Effector memory CD4-positive, alpha-beta T cell (primary cell): ENCODE data around the gene SPTSSA.

Experiments
- DNase-seq, 3 donors: peaks; one replicate each; pipeline ENCODE4 v3.0.0-alpha.2; 2020
- H3K27ac ChIP-seq: 2 replicates; pipeline ENCODE4 v1.7.0; 2013; ENCODE audit warnings: mild to moderate bottlenecking, low read length, moderate library complexity; ENCODE audit not compliant: insufficient read depth, poor library complexity, severe bottlenecking
- H3K27me3 ChIP-seq: replicated peaks from 2 replicates; pipeline ENCODE4 v1.7.0; 2013; ENCODE audit warnings: mild to moderate bottlenecking, low read length; ENCODE audit not compliant: insufficient read depth, control insufficient read depth, poor library complexity, severe bottlenecking
- H3K36me3 ChIP-seq: 2 replicates; pipeline ENCODE4 v1.7.0; 2013; ENCODE audit warnings: mild to moderate bottlenecking, low read length, moderate library complexity; ENCODE audit not compliant: control insufficient read depth, insufficient read depth
- H3K4me1 ChIP-seq: 2 replicates; pipeline ENCODE4 v1.7.0; 2013; ENCODE audit warnings: low read length, mild to moderate bottlenecking; ENCODE audit not compliant: control insufficient read depth, insufficient read depth, poor library complexity, severe bottlenecking
- H3K4me3 ChIP-seq: 2 replicates; pipeline ENCODE4 v1.7.0; 2013; ENCODE audit warnings: low read length, low read depth, mild to moderate bottlenecking; ENCODE audit not compliant: insufficient read depth, poor library complexity, severe bottlenecking
- H3K9me3 ChIP-seq: 2 replicates; pipeline ENCODE4 v1.7.0; 2013; ENCODE audit warnings: mild to moderate bottlenecking, low read length, moderate library complexity; ENCODE audit not compliant: control insufficient read depth

The SPTSSA gene

DNA sequence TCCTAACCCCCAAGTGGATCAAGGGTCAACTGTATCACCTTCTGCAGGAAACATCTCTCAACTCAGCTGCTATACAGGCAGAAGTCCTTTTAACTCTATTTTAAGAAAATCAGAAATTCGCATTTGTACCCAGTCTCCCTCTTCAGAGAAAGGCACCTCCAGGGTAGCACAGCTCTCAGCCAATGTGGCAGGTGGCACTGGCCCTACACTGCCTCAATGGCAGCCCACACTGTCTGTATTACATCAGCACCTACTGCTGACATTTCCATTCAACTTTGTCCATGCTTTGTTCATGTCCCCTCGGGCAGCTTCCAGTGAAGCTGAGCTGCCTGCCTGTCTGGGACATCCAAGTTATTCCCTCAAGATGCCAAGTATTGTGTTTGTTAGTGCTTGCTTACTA, 8.8 kb downstream of the SPTSSA start:
- no peak for DNase-seq
- Histone ChIP-seq H3K36me3 (no peaks in the 10 kb centered on the region), H3K9me3 (no peaks in the 10 kb centered on the region), H3K27me3 (no peaks in the 10 kb centered on the region), H3K4me1 (no peaks in the 10 kb centered on the region), H3K4me3 (no peak overlapping the region), H3K27ac (no peak overlapping the region)

DNA sequence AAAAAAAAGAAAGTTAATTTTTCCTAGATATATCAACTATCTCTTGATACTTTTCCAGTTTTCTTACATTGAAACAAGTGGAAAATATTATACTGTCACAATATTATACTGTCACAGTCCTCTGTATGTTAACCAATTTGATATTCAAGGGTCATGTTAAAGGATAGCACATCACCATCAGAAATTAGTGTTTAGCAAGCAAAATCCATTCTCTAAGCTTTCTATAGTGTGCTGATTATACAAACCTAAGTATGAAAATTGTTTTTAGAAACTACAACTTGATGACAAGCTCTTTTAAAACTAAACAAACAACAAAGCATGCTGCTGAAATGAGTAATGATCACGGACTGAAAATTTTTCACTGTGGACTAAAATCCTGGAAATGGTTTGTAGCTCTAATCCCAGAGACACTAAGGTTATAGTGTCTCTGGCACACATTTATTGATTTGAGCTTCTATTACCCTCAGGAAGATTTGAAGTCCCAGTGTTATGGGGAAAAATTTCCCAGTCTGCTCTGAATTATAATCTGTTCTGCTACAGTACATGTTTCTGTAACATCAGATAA, 9.7 kb downstream of the SPTSSA start:
- Histone ChIP-seq H3K4me3 (no peak overlapping the region), H3K9me3 (no peaks in the 10 kb centered on the region), H3K27ac (no peak overlapping the region), H3K27me3 (no peaks in the 10 kb centered on the region), H3K36me3 (no peaks in the 10 kb centered on the region), H3K4me1 (no peaks in the 10 kb centered on the region)
- DNase-seq: no peak

DNA sequence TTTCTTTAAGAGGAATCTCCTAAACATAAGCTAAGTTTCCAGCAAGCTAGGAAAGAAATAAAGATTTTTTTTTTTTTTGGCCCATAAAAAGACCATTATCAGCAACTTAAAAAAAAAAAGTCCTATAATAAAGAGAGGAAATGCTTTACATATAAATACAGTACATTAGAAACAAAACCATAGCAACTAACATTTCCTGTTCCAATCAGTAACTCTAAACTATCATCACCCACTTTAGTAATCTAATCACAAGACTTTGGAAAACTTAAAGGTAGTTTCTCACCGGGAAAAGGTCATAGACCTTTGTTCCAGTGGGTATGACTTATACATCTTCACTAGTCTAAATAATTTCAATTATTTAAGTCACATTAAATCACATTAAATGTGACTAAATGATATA, 11.1 kb downstream of the SPTSSA start:
- H3K4me3 ChIP-seq: no peak overlapping the region
- H3K27ac ChIP-seq: no peak overlapping the region
- DNase-seq: no peak
- H3K36me3 ChIP-seq: no peaks in the 10 kb centered on the region
- H3K4me1 ChIP-seq: no peaks in the 10 kb centered on the region
- no peaks in the 10 kb centered on the region for H3K9me3 ChIP-seq
- H3K27me3 ChIP-seq: no peaks in the 10 kb centered on the region

DNA sequence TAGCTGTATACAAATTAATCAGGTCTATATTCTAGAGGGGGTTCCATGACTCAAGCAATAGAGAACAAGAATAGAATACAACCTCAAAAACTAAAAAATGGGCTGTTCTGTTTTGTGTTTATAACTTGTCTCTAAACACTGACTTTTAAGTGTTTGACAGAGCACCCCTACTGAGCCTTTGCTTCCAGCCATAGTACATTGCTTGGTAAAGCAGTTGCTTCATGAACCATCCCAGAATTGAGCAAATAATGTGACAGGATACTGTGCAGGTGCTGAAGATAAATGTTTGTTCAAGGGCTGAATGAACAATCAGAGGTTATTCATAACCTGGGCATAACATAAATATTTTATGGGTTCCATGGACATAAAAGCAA, 11.5 kb downstream of the SPTSSA start:
- no peak for DNase-seq
- H3K27me3 ChIP-seq: no peaks in the 10 kb centered on the region
- H3K4me3 ChIP-seq: no peak overlapping the region
- no peak overlapping the region for H3K27ac ChIP-seq
- H3K9me3 ChIP-seq: no peaks in the 10 kb centered on the region
- no peaks in the 10 kb centered on the region for H3K36me3 ChIP-seq
- H3K4me1 ChIP-seq: no peaks in the 10 kb centered on the region

DNA sequence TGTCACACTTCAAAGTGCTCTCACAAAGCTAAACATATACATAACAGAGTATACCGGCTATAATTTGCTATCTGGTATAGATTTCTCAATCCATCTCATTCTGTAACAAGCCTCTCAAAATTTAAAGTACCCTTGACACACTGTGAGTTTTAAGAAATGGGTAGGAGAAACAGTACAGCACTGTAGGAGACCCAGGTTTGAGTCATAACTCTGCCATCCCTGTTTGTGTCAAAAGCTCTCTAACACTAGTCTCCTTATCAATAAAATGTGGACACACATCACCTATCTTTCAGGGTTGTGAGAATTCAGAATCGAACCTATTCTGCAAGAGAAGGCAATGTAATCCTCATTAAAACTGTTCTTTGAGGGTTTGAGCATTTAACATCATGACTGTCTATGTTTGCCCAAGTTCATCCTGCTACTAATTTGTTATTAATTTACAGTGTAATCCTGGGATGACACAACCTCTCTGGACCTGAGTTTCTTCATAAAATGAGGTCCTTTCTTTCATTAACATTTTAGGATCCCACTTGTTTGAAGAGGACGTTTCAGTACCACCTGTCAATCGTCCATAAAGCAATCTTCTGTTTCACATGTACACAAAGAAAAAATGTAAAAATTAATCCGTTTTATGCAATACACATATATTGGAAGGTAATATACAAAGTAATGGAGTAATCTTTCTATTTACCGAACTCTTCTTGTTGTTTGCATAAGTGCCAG, 12.1 kb downstream of the SPTSSA start:
- Histone ChIP-seq H3K27me3 (no peaks in the 10 kb centered on the region), H3K27ac (no peak overlapping the region), H3K4me3 (no peak overlapping the region), H3K4me1 (no peaks in the 10 kb centered on the region), H3K9me3 (no peaks in the 10 kb centered on the region), H3K36me3 (no peaks in the 10 kb centered on the region)
- no peak for DNase-seq

DNA sequence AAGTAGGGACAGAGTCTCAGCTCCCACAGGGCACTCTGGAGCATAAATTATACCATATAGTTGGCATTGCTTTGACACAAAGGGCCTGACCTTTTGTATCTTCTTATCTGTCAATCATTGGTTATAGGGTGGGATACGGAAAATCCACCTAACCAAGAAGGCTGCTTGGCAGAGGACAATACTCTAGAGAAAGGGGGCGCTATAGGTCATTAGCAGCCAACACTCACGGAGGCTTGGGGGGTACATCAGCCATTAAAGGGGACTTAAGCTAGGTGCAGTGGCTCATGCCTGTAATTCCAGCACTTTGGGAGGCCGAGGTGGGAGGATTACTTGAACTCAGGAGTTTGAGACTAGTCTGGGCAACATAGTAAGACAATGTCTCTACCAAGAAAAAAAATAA, 22.9 kb downstream of the SPTSSA start:
- H3K27me3 ChIP-seq: no peaks in the 10 kb centered on the region
- no peaks in the 10 kb centered on the region for H3K9me3 ChIP-seq
- no peaks in the 10 kb centered on the region for H3K36me3 ChIP-seq
- H3K4me1 ChIP-seq: no peaks in the 10 kb centered on the region
- no peak overlapping the region for H3K27ac ChIP-seq
- no peak overlapping the region for H3K4me3 ChIP-seq
- DNase-seq: no peak

DNA sequence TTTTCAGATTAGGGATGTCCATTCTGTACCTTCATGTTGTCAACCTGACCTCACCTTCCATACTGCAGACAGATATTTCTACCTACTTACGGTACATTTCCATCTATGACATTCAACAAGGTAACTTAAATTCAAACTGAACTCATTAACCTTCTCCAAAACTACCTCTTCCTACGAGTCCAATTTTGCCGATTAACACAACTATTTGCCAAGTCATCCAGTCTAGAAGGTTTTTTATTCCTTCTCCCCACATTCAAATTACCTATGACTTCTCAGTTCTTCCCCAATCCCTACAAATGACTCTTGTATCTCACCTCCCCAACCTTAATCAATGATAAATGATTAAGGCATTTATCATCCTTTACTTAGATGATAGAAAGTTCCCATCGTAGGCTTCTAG, 23.6 kb downstream of the SPTSSA start:
- Histone ChIP-seq H3K27ac (no peak overlapping the region), H3K9me3 (no peaks in the 10 kb centered on the region), H3K36me3 (no peaks in the 10 kb centered on the region), H3K27me3 (no peaks in the 10 kb centered on the region), H3K4me3 (no peak overlapping the region), H3K4me1 (no peaks in the 10 kb centered on the region)
- DNase-seq: no peak

DNA sequence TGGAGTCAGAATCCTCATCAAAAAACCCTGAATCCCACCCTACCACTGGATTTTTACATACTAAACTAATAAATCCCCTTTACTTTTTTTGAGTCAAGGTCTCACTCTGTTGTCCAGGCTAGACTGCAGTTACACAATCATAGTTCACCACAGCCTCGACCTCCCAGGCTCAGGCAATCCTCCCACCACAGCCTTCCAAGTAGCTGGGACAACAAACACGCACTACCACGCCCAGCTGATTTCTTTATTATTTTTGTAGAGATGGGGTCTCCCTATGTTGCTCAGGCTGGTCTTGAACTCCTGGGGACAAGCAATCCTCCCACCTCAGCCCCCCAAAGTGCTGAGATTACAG, 24.3 kb downstream of the SPTSSA start:
- H3K4me1 ChIP-seq: no peaks in the 10 kb centered on the region
- no peaks in the 10 kb centered on the region for H3K27me3 ChIP-seq
- H3K4me3 ChIP-seq: no peak overlapping the region
- H3K27ac ChIP-seq: no peak overlapping the region
- DNase-seq: no peak
- no peaks in the 10 kb centered on the region for H3K9me3 ChIP-seq
- H3K36me3 ChIP-seq: no peaks in the 10 kb centered on the region

DNA sequence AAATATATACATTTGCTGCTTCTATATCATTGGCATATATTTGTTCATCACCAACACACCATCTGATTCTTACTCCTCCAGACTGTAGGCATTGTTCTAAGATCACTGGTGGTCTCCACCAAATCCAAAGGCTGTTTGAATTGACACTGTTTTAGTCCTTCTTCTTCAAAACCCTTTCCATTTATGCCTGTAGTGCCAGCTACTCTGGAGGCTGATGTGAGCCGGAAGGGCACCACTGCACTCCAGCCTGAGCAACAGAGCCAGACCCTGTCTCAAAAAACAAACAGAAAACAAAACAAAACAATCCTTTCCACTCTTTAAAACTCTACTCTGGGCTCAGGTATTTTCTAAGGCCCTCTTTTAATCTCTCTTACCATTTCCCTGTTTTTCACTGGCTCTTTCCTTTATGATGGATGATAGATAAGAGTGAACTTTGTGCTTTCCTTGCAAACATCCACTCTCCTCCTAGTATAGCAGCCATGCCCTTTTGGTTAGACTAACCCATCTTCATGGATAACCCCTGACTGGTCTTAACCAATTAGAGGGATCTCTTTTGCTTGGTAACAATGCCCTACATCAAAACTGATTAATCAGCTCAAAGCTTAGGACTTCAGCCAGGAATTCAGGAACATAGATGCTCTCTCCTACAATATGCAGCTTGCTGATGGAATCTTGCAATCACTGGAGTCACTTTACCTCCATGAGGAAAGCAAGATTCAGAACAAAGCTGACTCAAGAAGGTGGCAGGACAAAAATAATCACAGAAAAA, 24.9 kb downstream of the SPTSSA start:
- no peaks in the 10 kb centered on the region for H3K4me1 ChIP-seq
- H3K4me3 ChIP-seq: no peak overlapping the region
- no peak for DNase-seq
- H3K27me3 ChIP-seq: no peaks in the 10 kb centered on the region
- H3K27ac ChIP-seq: no peak overlapping the region
- H3K36me3 ChIP-seq: no peaks in the 10 kb centered on the region
- no peaks in the 10 kb centered on the region for H3K9me3 ChIP-seq

DNA sequence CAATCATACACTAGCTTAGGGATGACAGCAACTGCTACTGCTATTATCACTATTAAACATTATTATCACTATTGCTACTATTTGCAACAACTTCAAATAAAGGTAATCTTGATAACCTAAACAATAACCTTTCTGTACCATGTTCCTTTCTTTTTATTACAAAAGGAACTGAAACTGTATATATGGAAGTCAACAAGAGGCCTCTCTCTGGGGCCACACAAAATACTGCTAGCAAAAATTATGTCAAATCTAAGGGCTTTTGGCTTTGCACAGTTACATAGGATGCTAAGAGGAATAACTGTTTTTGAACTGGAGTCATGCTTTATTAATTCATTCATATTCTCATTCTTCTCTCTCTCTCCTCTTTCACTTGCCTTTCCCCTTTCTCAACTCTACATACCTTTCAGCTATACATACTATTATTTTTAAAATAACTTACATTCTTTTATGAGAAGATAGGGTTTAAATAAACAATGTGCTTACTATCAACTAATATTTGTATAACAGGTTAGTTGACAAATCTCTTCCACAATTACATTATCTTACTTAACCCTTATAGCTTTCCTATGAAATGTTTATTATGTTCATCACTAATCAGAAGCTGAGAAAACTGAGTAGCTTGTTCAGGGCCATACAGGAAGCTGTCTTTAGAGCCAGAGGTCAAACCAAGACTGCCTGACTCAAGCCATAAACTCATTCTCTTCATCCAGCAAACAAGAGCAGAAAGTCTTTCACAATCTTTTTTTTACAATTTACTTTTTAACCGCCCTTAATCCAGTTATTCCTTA, 25.7 kb downstream of the SPTSSA start:
- Histone ChIP-seq H3K9me3 (no peaks in the 10 kb centered on the region), H3K4me3 (no peak overlapping the region), H3K27me3 (no peaks in the 10 kb centered on the region), H3K36me3 (no peaks in the 10 kb centered on the region), H3K27ac (no peak overlapping the region), H3K4me1 (no peaks in the 10 kb centered on the region)
- DNase-seq: no peak
